HL-60 (cell line): ENCODE data around the gene ARRB1.

Experiments
- TF ChIP-seq, protein P1 (sequence below): IDR thresholded peaks from one replicate; pipeline ENCODE4 v1.5.1; 2011; ENCODE audit warnings: low read length, control low read depth, inconsistent platforms; ENCODE audit not compliant: insufficient read depth
- TF ChIP-seq, protein P2 (sequence below): IDR thresholded peaks from 2 replicates; pipeline ENCODE4 v1.6.1; 2012; ENCODE audit warnings: low read depth; ENCODE audit not compliant: insufficient replicate concordance

GRCh38 chr11:75246671-75247350, 104.7 kb downstream of the ARRB1 start:
- TF ChIP-seq, protein P1, sequence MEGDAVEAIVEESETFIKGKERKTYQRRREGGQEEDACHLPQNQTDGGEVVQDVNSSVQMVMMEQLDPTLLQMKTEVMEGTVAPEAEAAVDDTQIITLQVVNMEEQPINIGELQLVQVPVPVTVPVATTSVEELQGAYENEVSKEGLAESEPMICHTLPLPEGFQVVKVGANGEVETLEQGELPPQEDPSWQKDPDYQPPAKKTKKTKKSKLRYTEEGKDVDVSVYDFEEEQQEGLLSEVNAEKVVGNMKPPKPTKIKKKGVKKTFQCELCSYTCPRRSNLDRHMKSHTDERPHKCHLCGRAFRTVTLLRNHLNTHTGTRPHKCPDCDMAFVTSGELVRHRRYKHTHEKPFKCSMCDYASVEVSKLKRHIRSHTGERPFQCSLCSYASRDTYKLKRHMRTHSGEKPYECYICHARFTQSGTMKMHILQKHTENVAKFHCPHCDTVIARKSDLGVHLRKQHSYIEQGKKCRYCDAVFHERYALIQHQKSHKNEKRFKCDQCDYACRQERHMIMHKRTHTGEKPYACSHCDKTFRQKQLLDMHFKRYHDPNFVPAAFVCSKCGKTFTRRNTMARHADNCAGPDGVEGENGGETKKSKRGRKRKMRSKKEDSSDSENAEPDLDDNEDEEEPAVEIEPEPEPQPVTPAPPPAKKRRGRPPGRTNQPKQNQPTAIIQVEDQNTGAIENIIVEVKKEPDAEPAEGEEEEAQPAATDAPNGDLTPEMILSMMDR: no peak
- TF ChIP-seq, protein P2, sequence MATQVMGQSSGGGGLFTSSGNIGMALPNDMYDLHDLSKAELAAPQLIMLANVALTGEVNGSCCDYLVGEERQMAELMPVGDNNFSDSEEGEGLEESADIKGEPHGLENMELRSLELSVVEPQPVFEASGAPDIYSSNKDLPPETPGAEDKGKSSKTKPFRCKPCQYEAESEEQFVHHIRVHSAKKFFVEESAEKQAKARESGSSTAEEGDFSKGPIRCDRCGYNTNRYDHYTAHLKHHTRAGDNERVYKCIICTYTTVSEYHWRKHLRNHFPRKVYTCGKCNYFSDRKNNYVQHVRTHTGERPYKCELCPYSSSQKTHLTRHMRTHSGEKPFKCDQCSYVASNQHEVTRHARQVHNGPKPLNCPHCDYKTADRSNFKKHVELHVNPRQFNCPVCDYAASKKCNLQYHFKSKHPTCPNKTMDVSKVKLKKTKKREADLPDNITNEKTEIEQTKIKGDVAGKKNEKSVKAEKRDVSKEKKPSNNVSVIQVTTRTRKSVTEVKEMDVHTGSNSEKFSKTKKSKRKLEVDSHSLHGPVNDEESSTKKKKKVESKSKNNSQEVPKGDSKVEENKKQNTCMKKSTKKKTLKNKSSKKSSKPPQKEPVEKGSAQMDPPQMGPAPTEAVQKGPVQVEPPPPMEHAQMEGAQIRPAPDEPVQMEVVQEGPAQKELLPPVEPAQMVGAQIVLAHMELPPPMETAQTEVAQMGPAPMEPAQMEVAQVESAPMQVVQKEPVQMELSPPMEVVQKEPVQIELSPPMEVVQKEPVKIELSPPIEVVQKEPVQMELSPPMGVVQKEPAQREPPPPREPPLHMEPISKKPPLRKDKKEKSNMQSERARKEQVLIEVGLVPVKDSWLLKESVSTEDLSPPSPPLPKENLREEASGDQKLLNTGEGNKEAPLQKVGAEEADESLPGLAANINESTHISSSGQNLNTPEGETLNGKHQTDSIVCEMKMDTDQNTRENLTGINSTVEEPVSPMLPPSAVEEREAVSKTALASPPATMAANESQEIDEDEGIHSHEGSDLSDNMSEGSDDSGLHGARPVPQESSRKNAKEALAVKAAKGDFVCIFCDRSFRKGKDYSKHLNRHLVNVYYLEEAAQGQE: no peak
